C4-2B (cell line): ENCODE measurements around the gene SUN1.

Experiments
- CTCF ChIP-seq: fragments of 450-650 bp; conservative IDR thresholded peaks from 2 replicates; pipeline ENCODE4 v1.5.1; 2017; ENCODE audit warnings: mild to moderate bottlenecking
- ZFX ChIP-seq: fragments of 450-650 bp; IDR thresholded peaks from 2 replicates; pipeline ENCODE4 v1.6.1; 2017

- TF ChIP-seq CTCF (no peak), ZFX (no peak)
These were observed 720 bp downstream of the SUN1 start for GRCh38 chr7:832968-833424.
